Right atrium auricular region (tissue), 2 donors: Measurements from ENCODE around the gene KLHL25. TPM values are rescaled to one million over a fixed set of nuclear protein-coding genes. Genes with fewer than 3 reads are reported as not detected.

Experiments used
- DNase-seq: peaks from one replicate; pipeline ENCODE4 v3.0.0-alpha.2; 2019; ENCODE audit warnings: low spot score
- H3K27ac ChIP-seq, 2 donors: fragments of 200-600 bp; sonication (generic); 1 replicate in 1 of 2; 2 replicates in 1 of 2; pipeline ENCODE4 v1.5.1; 2016 to 2019
- H3K27me3 ChIP-seq, 2 donors: fragments of 200-600 bp; sonication (generic); one replicate each; pipeline versions ENCODE4 v1.5.1 to v1.6.0; 2017 to 2019
- H3K36me3 ChIP-seq: fragments of 200-600 bp; sonication (generic); one replicate; pipeline ENCODE4 v1.5.1; 2016
- H3K4me1 ChIP-seq, 2 donors: fragments of 200-600 bp; sonication (generic); one replicate each; pipeline versions ENCODE4 v1.5.1 to v1.6.0; 2017 to 2019
- H3K4me3 ChIP-seq, 2 donors: fragments of 200-600 bp; sonication (generic); 1 replicate in 1 of 2; 2 replicates in 1 of 2; pipeline ENCODE4 v1.5.1; 2017 to 2019; ENCODE audit warnings: mild to moderate bottlenecking in 1 of 2, moderate library complexity in 1 of 2
- H3K9me3 ChIP-seq, 2 donors: fragments of 200-600 bp; sonication (generic); one replicate each; pipeline ENCODE4 v1.5.1; 2019
- total RNA-seq, 2 donors: library from RNA; depleted of rRNA; stranded (reverse); fragments of >200 nt; gene quantifications; one replicate each; pipeline ENCODE4 v1.1.0, GENCODE V29; 2016
- TF ChIP-seq, protein P1 (sequence below), 2 donors: fragments of 200-600 bp; sonication (generic); IDR thresholded peaks; one replicate each; pipeline ENCODE4 v1.5.1; 2019; ENCODE audit warnings: antibody characterized with exemption in 2 of 2

Gene KLHL25, protein sequence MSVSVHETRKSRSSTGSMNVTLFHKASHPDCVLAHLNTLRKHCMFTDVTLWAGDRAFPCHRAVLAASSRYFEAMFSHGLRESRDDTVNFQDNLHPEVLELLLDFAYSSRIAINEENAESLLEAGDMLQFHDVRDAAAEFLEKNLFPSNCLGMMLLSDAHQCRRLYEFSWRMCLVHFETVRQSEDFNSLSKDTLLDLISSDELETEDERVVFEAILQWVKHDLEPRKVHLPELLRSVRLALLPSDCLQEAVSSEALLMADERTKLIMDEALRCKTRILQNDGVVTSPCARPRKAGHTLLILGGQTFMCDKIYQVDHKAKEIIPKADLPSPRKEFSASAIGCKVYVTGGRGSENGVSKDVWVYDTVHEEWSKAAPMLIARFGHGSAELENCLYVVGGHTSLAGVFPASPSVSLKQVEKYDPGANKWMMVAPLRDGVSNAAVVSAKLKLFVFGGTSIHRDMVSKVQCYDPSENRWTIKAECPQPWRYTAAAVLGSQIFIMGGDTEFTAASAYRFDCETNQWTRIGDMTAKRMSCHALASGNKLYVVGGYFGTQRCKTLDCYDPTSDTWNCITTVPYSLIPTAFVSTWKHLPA
- total RNA-seq = 1 to 10 TPM; 4.1 TPM

DNA sequence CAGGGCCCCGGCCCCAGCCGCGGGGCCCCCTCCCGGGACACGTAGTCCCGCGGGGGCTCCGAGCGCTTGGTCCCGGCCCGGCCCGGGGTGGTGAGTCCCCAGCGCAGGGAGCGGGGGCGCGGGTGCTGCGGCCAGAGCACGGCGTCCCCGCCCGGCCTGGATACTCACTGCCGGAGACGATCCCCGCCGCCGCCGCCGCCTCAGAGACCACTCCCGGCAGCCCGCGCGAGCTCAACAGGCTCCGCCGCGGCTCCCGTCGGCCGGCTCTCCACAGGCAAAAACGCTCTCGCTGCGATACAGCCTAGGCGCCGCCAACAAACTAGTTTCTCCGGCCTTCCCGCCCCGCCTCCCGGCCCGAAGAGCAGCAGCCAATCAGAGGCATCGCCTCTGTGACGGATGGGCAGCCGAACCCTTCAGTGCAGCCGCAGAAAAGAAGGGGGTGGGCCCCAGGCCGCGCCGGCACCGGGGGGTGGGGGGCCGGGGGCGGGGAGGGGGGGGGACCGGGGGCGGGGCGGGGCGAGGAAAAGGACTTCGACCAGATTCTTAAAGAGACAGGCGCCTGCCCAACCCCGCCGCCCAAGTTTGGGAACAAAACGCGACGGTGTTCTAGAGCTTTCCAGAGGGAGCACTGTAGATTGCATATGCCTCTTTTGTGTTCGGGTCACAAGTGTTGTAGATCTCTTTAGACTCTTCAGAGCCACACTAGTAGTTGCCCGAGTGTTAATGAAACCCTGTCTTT, at the start of gene KLHL25:
TSS of gene KLHL25 (minus strand) at position 328 of the 739 bp plus-strand sequence. CDS start 25,115 bp downstream, outside the sequence.
- Histone ChIP-seq H3K36me3 (no peaks in the 10 kb centered on the region), H3K27ac (peak within 1 kb of the TSS; percentile 88 to 94), H3K9me3 (no peaks in the 10 kb centered on the region), H3K4me3 (peak within 1 kb of the TSS; percentile 64 to 78), H3K27me3 (no peaks in the 10 kb centered on the region), H3K4me1 (peaks cover 0 to 26% of the 10 kb centered on the region in 2 donors)
- DNase-seq = peak; percentile 96
- TF ChIP-seq, protein P1, sequence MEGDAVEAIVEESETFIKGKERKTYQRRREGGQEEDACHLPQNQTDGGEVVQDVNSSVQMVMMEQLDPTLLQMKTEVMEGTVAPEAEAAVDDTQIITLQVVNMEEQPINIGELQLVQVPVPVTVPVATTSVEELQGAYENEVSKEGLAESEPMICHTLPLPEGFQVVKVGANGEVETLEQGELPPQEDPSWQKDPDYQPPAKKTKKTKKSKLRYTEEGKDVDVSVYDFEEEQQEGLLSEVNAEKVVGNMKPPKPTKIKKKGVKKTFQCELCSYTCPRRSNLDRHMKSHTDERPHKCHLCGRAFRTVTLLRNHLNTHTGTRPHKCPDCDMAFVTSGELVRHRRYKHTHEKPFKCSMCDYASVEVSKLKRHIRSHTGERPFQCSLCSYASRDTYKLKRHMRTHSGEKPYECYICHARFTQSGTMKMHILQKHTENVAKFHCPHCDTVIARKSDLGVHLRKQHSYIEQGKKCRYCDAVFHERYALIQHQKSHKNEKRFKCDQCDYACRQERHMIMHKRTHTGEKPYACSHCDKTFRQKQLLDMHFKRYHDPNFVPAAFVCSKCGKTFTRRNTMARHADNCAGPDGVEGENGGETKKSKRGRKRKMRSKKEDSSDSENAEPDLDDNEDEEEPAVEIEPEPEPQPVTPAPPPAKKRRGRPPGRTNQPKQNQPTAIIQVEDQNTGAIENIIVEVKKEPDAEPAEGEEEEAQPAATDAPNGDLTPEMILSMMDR (IDR thresholded peaks at IDR 0.05) = no peak

DNA sequence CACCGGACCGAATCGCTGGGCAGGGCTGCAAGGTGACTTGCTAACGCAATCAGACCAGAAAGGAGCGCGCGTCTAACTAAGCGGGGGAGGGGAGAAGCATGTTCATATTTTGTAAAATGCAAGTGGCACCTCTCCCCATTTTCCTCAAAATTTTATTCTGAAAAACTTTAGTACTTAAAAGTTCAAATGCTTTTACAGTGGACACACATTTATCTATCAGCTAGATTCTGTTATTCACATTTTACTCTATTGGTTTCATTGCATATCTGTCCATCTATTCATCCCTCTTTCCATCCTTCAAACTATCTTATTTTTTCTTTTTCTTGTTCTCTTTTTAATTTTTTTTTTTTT, 46.1 kb upstream of the KLHL25 start:
- Histone ChIP-seq H3K9me3 (no peaks in the 10 kb centered on the region), H3K4me3 (peak overlapping the region in 1 of 2 donors; percentile 29), H3K36me3 (no peaks in the 10 kb centered on the region), H3K4me1 (peaks cover 0 to 10% of the 10 kb centered on the region in 2 donors), H3K27ac (no peak overlapping the region), H3K27me3 (no peaks in the 10 kb centered on the region)
- TF ChIP-seq, protein P1 (IDR thresholded peaks at IDR 0.05) = peak in 1 of 2 donors; percentile 8
- DNase-seq = no peak

DNA sequence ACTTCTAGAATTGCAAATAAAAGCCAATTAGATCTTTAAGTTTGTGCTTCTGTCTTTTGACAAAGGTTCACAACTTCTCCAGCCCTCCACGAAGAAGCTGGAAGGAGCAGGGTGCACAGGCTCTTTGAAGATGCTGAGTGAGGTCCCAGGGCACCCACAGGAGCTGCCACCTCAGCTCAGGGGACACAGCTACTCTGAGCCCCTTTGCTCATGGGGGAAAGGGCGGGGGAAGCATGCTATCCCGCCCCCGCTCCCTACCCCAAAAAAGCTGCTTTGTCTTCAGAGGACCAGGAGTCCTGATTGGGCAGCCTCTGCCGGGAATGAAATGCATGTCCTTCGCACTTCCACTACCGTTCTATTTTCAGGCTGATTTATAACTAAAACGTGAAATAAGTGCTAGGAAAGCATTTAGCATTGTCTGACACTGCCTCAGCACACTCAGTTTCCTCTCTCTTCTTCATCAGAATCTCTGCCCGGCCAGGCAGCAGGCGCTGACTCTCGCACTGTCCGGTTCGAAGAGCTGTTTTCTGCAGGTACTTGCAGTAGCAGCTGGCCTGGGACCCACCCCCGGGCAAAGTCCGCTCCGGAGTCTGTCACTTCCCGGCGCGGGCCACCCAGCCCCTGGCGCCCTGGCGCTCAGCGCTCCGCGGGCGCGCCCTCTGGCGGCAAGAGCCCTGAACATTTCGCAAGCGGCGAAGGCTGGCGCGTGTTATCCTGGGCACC, 45.5 kb upstream of the KLHL25 start:
- H3K36me3 ChIP-seq = no peaks in the 10 kb centered on the region
- H3K27me3 ChIP-seq = no peaks in the 10 kb centered on the region
- TF ChIP-seq, protein P1 (IDR thresholded peaks at IDR 0.05) = peak; percentile 84 to 96
- H3K9me3 ChIP-seq = no peaks in the 10 kb centered on the region
- peaks cover 0 to 10% of the 10 kb centered on the region in 2 donors for H3K4me1 ChIP-seq
- no peak overlapping the region for H3K27ac ChIP-seq
- peak overlapping the region; percentile 4 to 29 for H3K4me3 ChIP-seq
- DNase-seq = peak; percentile 82

DNA sequence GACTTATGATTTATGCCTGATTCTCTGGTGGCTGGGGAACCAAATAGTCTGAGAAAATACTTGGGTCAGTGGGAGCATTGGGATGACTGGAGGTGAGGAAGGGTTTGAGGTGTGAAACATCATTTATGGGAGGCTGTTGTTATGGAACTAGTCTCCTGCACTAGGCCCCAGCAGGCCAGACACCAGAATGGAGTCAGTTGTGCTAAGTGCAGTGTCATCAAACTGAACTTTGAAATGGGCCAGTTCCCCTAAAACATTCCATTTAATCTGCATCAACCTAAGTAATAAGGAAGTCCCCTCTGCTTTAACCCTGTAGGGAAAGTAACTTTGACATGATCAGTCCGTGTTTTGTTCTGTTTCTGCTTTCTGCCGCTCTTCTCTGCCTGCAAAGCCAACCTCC, 44.9 kb upstream of the KLHL25 start:
- TF ChIP-seq, protein P1 (IDR thresholded peaks at IDR 0.05) = no peak
- Histone ChIP-seq H3K4me1 (peaks cover 0 to 10% of the 10 kb centered on the region in 2 donors), H3K27me3 (no peaks in the 10 kb centered on the region), H3K4me3 (no peak overlapping the region), H3K27ac (no peak overlapping the region), H3K36me3 (no peaks in the 10 kb centered on the region), H3K9me3 (no peaks in the 10 kb centered on the region)
- DNase-seq = no peak

DNA sequence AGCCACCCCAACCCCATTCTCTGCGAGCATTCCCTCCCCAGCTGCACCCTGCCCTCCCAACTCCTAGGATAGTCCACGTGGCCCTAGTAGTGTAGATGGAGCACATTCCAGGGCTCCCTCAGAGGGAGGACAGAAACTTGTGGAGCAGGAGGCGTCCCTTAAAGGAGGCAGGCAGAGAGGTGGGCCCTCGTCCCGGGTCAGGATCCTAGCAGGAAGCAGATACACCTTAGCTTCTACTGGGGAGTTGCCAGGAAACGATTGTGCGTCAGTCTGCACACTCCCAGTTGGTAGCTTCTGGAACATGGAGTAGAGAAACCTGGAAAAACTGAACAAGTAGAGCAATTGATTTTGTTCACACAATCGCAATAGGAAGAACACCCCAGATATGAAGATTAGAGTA, 43.9 kb upstream of the KLHL25 start:
- H3K4me1 ChIP-seq = peaks cover 0 to 10% of the 10 kb centered on the region in 2 donors
- TF ChIP-seq, protein P1 (IDR thresholded peaks at IDR 0.05) = no peak
- no peaks in the 10 kb centered on the region for H3K36me3 ChIP-seq
- no peak overlapping the region for H3K27ac ChIP-seq
- H3K9me3 ChIP-seq = no peaks in the 10 kb centered on the region
- no peak for DNase-seq
- no peaks in the 10 kb centered on the region for H3K27me3 ChIP-seq
- no peak overlapping the region for H3K4me3 ChIP-seq
